ENCODE measurements around the gene ASMTL.
"Not testable (repeated sequence)": the region's sequence is repeated elsewhere in the genome, so short reads cannot be mapped to it uniquely, and the experiment has no call there.

Gene ASMTL

DNA sequence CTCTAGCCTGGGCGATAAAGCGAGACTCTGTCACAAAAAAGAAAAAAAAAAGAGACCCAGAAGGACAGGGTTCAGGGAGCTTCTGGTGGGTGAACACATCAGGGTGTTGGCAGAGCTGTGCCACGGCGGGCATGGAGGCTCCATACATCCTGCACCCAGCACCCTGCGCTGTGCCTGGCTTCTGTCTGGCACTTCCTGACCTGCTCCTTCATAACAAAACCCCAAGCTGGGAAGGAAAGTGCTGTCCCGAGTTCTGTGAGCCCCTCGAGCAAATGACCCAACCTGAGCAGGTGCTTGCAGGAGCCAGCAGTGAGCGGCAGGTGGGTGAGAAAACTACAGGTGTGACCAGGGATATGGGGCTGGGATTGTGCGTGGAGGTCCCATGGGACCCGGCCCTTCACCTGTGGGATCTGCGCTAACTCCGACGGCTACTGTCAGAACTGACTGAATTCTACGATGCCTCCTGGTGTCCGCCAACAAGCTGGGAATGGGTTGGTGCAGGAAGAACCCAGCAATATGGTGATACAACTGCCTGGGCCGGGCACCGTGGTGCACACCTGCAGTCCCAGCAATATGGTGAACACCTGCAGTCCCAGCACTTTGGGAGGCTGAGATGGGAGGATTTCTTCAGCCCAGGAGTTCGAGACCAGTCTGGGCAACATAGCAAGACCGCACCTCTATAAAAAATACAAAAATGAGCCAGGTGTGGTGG lies 18.9 kb downstream of the ASMTL start:
- no peak for ATAC-seq

DNA sequence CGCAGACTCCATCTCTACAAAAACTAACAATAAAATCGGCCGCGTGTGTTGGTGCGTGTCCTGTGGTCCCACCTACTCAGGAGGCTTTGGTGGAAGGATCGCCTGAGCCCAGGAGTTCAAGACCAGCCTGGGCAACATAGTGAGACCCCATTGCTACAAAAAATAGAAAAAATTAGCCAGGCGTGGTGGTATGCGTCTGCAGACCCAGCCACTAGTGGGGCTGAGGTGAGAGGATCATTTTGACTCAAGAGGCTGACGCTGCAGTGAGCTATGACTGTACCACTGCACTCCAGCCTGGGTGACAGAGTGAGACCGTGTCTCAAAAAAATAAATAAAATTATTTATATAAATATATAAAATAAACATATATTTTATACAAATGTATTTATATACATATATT lies 22.3 kb downstream of the ASMTL start:
- no peak for ATAC-seq

DNA sequence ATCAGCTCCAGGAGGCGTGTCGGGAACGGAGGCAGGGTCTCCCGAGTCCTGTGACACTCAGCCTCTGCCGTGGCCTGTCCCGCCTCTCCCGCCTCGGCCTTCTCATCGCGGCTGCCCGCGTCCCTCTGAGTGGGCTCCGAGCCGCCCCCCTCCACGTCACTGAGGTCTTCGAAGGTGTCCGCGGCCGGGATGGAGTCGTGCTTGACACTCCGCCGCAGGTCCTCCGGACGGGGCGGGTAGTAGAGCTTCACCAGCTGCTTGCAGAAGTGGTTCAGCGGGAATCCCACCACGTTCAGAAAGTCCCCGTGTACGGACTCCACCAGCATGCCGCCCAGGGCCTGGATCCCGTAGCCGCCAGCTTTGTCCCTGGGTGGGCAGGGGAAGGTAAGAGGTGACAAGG lies 25.0 kb downstream of the ASMTL start:
- no peak for ATAC-seq

DNA sequence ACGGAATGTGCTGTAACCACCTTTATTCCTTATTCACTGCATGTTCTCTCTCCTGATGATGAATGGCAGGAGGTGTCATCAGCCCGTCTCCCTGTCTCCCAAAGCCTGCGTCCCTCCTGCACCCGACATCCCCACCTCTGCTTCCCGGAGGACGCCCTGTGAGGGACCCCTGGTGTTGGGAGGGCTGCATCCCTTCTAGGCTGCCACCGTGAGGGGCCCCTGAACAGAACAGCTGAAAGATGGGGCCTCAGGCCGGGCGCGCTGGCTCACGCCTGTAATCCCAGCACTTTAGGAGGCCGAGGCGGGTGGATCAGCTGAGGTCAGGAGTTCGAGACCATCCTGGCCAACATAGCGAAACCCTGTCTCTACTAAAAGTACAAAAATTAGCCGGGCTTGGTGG lies 26.4 kb downstream of the ASMTL start:
- ATAC-seq: not testable (repeated sequence)

DNA sequence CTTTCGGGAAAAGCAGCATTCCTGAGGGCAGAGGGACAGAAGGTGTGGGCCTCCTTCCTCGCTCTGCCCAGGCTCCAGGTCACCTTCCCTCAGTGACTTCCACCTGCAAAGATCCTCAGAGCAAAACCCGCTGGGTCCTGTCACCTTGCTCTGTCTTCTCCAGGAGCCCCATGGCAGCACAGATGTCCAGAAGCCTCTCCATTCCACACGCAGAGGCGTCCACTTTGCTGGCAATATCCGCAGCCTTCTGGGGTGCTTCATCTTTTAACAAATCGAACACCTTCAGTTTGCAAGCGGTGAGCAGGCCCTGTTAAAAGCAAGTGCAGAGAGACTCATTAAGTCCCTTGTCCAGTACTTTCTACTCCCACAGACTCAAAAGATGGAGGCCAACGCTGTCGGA lies 27.3 kb downstream of the ASMTL start:
- ATAC-seq: no peak

DNA sequence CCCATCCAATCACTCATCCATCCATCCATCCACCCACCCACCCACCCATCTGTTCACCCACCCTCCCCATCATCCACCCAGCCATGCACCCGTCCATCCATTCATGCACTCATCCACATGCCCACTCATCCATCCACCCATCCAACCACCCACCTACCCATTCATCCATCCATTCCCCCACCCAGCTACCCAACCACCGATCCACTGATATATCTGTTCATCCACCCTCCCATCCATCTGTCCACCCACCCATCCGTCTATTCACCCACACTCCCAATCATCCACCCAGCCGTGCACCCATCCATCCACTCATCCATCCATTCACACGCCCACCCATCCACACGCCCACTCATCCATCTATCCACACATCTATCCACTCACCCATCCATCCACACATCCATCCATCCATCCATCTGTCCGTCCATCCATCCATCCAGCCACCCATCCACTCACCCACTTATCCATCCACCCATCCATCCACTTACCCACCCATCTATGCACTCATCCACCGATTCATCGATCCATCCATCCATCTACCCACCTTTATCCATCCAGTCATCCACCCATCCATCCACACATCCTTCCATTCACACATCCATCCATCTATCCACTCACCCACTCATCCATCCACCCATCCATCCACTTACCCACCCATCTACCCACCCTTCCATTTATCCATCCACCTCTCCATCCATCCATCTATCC lies 28.4 kb downstream of the ASMTL start:
- ATAC-seq: no peak

DNA sequence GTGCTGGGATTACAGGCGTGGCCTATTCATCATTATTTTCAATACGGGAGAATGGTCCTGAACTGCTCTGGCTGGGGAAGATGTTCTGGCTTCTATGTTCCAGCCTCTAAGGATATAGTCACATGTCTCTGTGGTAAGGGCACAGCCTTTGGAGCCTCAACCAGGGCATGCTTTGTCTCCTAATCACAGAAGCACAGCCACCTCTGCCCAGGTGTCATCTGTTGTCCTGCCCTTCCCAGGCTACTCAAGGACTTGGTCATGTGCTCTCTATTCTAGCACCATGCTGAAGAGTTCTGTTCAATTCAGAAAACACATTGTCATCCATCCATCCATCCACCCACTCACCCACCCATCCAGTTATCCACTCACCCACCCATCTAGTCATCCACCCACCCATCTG lies 29.5 kb downstream of the ASMTL start:
- no peak for ATAC-seq

DNA sequence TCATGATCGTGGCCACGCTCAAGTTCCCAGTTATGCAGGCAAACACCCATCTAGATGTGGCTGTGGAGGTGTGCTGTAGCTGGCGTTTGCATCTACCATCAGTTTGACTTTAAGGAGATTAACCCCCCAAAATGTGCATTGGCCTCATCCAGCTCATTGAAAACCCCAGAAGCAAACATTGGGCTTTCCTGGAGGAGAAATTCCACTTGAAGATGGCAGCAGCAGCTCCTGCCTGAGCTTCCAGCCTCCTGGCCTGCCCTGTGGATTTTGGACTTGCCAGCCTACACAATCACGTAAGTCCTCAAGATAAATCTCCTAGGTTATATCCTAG lies 30.6 kb downstream of the ASMTL start:
- no peak for ATAC-seq

DNA sequence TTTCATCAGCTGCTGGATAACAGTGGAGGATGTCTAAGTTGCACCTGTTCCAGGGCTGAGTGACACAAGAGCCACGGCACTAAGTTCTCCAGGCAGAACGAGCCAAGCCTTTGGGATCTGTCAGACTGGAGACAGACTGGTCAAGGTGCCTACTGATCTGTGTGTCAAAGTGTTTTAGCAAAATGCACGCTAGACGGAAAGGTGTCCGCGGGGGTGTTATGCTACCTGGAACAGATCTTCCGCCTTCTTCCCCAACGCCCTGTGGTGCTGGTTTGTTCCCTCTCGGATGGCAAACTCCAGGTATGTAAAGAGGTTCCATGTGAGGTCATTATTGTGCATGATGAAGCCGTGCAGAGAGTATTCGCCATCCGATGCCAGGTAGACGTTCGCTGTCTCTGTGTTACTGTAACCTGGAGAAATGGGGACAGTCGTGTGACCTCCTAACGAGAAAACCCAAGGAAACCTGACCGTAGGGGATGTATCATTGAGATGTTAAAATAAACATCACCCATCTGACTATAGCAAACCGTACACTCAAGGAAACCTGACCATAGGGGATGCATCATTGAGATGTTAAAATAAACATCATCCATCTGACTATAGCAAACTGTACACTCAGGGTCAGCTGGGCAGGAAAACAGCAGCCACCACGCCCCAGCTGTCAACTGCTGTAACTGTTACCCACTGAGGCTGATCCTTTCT lies 31.1 kb downstream of the ASMTL start:
- no peak for ATAC-seq

DNA sequence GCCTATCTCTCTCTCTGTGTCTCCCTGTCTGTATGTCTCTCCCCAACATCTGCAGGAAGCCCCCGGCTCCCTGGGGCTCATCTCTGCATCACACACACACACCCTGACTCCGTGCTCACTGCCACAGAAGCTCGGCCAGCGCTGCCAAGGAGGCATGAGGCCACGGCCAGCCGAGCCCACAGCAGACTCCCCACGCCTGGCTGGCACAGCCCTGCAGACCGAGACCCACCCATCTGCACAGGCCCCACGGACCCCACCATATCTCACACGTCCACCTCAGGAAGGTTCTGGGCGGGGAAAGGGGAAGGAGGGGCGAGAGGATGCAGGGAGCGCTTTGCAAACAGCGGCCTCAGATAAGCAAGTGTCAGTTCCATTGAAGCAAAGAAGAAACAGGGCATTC lies 32.3 kb downstream of the ASMTL start:
- ATAC-seq: peak in 1 of 2 donors; percentile 5

DNA sequence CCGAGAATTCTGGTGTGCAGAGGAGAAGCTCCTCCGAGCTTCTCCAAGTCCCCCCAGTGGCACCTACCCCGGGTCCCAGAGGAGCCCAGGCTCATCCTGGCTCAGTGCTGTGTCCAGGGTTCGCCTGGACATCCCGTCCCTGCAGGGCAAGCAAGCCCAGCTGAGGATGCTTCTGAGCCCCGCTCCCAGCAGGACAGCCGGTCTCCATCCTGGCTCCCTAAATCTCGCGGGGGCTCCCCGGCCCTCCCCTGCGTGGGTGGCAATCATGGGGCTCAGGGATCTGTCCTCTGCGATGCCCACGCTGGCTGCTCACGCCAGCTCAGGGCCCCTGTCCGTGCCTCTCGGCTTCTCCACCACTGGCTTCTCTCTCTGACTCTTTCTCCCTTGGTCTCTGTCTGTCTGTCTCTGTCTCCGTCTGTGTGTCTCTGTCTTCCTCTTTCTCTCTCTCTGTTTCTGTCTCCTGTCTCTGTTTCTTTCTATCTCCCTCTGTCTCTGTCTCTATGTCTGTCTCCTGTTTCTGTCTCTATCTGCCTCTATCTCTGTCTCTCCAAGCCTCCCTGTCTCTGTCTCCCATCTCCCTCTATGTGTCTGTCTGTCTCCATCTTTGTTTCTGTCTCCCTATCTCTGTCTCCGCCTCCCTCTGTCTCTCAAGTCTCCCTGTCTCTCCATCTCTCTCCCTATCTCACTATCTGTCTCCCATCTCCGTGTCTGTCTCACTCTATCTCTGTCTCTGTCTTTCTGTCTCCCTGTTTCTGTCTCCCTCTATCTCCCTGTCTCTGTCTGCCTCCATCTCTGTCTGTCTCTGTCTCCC lies 33.0 kb downstream of the ASMTL start:
- no peak for ATAC-seq

DNA sequence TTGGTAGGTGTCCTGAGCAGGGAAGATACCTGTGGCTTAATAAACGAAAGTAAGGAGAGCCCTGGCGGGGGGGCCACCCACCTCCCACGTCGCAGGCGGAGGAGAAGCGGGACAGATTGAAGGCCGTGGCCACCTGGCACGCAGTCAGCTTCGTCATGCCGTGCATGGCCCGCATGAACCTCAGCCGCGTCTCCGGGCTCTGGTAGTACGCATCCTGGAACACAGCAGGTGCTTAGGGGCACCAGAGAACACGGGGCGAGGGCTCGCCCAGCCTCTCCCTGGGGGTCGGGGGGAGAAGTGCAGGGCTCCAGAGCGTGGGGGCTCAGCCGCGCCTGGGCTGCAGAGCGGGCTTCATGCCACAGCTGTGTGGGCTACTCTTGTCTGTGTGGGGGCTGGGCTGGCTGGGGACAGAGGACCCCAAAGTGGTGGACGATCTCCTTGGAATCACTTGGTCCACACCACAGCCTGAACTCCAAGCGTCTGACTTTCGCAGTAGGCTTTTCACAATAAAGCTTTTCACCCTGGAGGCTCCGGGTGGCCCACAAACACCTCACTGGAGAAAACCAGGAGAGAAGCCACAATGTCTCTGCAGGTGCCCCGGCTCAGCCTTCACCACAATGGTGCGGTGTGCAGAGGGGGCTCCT lies 33.7 kb downstream of the ASMTL start:
- no peak for ATAC-seq

DNA sequence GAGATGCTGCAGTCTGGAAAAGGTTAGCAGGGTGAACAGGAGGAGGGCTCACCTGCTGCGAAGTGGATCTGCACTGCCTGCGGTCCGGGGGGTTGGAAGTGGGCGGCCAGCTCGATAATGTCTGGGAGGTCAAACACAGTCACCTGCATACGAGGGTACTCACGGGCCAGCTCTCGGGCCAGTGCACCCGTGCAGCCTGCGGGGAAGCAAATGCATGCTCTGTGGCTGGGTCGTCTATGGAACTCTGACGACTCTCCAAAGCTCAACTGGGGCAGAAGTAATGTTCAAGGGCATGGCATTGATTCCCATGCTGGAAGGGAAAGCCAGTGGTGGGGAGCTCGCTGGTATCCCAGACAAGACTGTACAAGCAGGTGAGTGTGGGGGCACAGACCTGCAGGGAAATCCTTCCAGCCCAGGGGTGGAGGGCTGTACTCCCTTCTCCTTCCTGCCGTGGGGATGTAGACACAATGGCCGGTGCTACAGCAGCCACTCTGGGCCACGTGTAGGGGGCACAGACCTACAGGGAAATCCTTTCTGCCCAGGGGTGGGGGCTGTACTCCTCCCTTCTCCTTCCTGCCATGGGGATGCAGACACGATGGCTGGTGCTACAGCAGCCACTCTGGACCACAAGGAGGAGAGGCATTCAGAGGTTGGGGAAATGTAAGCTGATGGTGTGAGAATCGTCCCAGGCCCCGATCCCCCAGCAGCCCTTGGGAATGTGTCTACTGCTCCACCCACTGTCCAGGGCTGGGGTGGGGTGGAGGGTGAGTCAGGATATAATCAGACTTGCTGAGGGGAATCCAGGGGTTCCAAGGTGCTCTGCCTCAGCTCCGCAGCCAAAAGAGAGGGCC lies 34.6 kb downstream of the ASMTL start:
- ATAC-seq: no peak

DNA sequence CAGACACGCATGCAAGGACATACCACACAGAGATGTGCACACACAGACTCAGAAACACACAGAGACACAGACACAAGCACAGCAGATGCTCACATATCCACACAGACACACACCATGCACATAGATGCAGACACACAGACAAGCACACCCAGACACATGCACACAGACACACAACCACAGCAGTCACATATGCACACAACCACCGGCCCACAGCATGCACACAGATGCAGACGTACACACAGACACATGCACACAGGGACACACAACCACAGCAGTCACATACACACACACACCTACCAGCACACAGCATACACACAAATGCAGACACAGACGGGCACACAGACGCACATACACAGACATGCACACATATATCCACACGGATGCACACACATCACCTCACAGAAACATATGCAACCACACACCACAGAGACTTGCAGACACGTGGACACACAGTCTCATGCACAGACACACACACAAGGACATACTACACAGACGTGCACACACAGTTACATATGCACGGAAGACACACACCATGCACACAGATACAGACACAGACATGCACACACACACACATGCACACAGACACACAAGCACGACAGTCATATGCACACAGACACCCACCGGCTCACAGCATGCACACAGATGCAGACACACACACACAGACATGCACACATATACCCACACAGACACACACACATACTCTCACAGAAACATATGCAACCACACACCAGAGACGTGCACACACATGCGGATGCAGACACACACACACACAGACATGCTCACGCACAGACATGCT lies 35.5 kb downstream of the ASMTL start:
- no peak for ATAC-seq

DNA sequence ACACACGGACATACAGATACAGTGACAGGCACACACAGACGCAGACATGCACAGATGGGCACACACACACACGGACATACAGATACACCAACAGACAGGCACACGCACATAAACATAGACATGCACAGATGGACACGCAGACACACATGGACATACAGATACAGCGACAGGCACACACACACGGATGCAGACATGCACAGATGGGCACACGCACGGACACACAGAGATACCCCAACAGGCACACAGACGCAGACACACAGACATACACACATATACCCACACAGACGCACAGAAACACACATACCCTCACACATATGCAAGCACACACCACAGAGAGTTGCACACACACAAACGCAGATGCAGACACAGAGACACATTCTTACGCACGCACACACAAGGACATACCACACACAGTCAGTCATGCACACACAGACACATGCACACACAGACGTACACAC lies 36.4 kb downstream of the ASMTL start:
- ATAC-seq: no peak

DNA sequence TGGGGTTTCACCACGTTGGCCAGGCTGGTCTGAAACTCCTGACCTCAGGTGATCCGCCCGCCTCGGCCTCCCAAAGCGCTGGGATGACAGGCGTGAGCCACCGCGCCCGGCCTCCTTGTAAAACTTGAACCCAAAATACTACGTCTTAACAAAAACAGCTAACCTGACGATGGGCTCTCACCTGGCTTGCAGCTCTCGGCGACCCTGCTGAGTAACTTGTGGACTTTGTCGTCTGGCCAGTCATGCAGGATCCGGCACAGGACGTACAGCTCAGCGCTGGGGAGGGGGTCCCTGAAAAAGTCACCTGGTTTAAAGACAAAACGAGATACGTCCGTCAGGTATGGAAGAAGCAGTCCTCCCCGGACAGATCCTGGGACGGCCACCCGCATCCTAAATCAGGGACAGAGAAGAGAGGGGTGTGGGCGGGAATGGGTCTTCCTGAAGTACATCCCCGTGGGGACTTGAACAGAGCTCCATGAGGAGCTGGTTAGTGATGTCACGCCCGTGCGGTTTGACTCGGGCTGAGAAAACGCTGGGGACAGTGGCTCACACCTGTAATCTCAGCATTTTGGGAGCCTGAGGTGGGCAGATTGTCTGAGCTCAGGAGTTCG lies 40.1 kb downstream of the ASMTL start:
- no peak for ATAC-seq

DNA sequence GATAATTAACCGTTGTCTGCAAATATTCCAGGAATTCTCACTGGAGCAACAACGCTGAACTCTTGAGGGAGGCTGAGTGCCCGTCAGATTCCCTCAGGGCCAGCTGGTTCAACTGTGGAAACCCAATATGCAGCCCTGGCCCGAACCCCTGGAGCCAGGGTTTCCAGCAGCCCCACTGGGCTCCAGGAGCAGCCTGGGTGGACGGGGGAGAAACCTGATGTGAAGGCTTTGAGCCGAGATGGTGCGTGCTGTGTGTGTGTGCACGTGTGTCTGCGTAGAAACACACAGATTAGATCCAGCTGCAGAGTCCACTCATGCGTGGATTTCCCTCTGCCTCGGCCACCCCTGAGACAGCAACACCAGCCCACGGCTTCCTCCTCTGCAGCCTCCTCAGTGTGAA lies 41.4 kb downstream of the ASMTL start:
- no peak for ATAC-seq

DNA sequence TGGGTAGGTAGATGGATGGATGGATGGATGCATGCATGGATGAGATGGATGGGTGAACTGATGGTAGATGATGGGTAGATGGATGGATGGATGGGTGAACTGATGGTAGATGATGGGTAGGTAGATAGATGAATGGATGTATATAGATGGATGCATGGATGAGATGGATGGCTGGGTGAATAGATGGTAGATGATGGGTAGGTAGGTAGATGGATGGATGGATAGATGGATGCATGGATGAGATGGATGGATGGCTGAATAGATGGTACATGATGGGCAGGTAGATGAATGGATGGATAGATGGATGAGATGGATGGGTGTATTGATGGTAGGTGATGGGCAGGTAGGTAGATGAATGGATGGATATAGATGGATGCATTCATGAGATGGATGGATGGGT lies 45.7 kb downstream of the ASMTL start:
- no peak for ATAC-seq

DNA sequence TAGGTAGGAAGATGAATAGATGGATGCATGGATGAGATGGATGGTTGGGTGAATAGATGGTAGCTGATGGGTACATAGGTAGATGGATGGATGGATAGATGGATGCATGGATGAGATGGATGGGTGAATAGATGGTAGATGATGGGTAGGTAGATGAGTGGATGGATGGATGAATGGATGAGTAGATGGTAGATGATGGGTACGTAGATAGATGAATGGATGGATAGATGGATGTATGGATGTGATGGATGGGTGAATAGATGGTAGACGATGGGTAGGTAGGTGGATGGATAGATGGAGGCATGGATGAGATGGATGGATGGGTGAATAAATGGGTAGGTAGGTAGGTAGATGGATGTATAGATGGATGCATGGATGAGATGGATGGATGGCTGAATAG lies 46.9 kb downstream of the ASMTL start:
- ATAC-seq: not testable (repeated sequence)

DNA sequence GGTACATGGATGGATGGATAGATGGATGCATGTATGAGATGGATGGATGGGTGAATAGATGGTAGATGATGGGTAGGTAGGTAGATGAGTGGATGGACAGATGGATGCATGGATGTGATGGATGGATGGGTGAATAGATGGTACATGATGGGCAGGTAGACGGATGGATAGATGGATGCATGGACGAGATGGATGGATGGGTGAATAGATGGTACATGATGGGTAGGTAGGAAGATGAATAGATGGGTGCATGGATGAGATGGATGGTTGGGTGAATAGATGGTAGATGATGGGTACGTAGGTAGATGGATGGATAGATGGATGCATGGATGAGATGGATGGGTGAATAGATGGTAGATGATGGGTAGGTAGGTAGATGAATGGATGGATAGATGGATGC lies 48.8 kb downstream of the ASMTL start:
- not testable (repeated sequence) for ATAC-seq

Data from activated CD4-positive, CD25-positive, alpha-beta regulatory T cell treated with anti-CD3 and anti-CD28 coated beads, Interleukin-2, amount 50 U/mL, for 24 hours (primary cell).